KMS-11 (cell line): ENCODE data around the gene PKIG.

Experiments
- H2AFZ ChIP-seq: fragments of 200-600 bp; sonication (generic); 2 replicates; pipeline ENCODE4 v1.6.1; 2016; ENCODE audit warnings: antibody characterized with exemption, mixed run types, low read depth
- H3K27ac ChIP-seq: fragments of 200-600 bp; sonication (generic); 2 replicates; pipeline ENCODE4 v1.6.1; 2016; ENCODE audit warnings: mild to moderate bottlenecking, mixed run types
- H3K27me3 ChIP-seq: fragments of 200-600 bp; sonication (generic); 2 replicates; pipeline ENCODE4 v1.6.1; 2017; ENCODE audit warnings: mild to moderate bottlenecking, low read depth, mixed run types, moderate library complexity; ENCODE audit not compliant: insufficient read depth
- H3K36me3 ChIP-seq: fragments of 200-600 bp; sonication (generic); 2 replicates; pipeline ENCODE4 v1.6.1; 2017; ENCODE audit warnings: mild to moderate bottlenecking, mixed run types; ENCODE audit not compliant: insufficient read depth
- H3K4me1 ChIP-seq: fragments of 200-600 bp; sonication (generic); 2 replicates; pipeline ENCODE4 v1.6.1; 2016; ENCODE audit warnings: mild to moderate bottlenecking, low read depth, mixed run types; ENCODE audit not compliant: poor library complexity, severe bottlenecking
- H3K4me2 ChIP-seq: fragments of 200-600 bp; sonication (generic); 2 replicates; pipeline ENCODE4 v1.7.0; 2016; ENCODE audit warnings: mild to moderate bottlenecking, mixed run types
- H3K4me3 ChIP-seq: fragments of 200-600 bp; sonication (generic); IDR thresholded peaks from 2 replicates; pipeline ENCODE4 v1.6.1; 2017; ENCODE audit warnings: low read depth, low read length, mixed read lengths; ENCODE audit not compliant: insufficient read depth
- H3K79me2 ChIP-seq: fragments of 200-600 bp; sonication (generic); 2 replicates; pipeline ENCODE4 v1.6.1; 2016; ENCODE audit warnings: low read depth, mixed run types; ENCODE audit not compliant: insufficient read depth
- H3K9ac ChIP-seq: fragments of 200-600 bp; sonication (generic); 2 replicates; pipeline ENCODE4 v1.6.1; 2016; ENCODE audit warnings: mild to moderate bottlenecking, mixed run types
- H4K20me1 ChIP-seq: fragments of 200-600 bp; sonication (generic); 2 replicates; pipeline ENCODE4 v1.6.1; 2016; ENCODE audit warnings: mild to moderate bottlenecking, mixed run types; ENCODE audit not compliant: insufficient read depth
- CTCF ChIP-seq: fragments of 200-600 bp; sonication (generic); conservative IDR thresholded peaks from 2 replicates; pipeline ENCODE4 v1.6.1; 2017; ENCODE audit warnings: low read depth, mild to moderate bottlenecking, antibody characterized with exemption, low read length, moderate library complexity, mixed read lengths

Gene PKIG

GRCh38 chr20:44552050-44552449, 30.3 kb upstream of the PKIG start:
- H3K27me3 ChIP-seq = no peaks in the 10 kb centered on the region
- H2AFZ ChIP-seq = no peak overlapping the region
- no peaks in the 10 kb centered on the region for H4K20me1 ChIP-seq
- H3K9ac ChIP-seq = no peak overlapping the region
- H3K79me2 ChIP-seq = no peaks in the 10 kb centered on the region
- no peaks in the 10 kb centered on the region for H3K4me1 ChIP-seq
- H3K27ac ChIP-seq = no peak overlapping the region
- H3K36me3 ChIP-seq = no peaks in the 10 kb centered on the region
- no peak overlapping the region for H3K4me3 ChIP-seq
- TF ChIP-seq CTCF = no peak
- no peak overlapping the region for H3K4me2 ChIP-seq

- Histone ChIP-seq H3K27ac (no peak overlapping the region), H3K9ac (no peak overlapping the region), H2AFZ (no peak overlapping the region), H3K4me1 (no peaks in the 10 kb centered on the region), H3K36me3 (no peaks in the 10 kb centered on the region), H4K20me1 (no peaks in the 10 kb centered on the region), H3K27me3 (no peaks in the 10 kb centered on the region), H3K4me2 (no peak overlapping the region), H3K79me2 (no peaks in the 10 kb centered on the region), H3K4me3 (no peak overlapping the region)
- no peak for TF ChIP-seq CTCF
Observed at GRCh38 chr20:44552568-44552949, 29.8 kb upstream of the PKIG start.

GRCh38 chr20:44552950-44553908, 29.1 kb upstream of the PKIG start:
- Histone ChIP-seq H3K27ac (no peak overlapping the region), H4K20me1 (no peaks in the 10 kb centered on the region), H3K4me2 (no peak overlapping the region), H3K9ac (no peak overlapping the region), H3K79me2 (no peaks in the 10 kb centered on the region), H3K4me3 (no peak overlapping the region), H2AFZ (no peak overlapping the region), H3K4me1 (no peaks in the 10 kb centered on the region), H3K27me3 (no peaks in the 10 kb centered on the region; the same call in 1 of the 2 replicates), H3K36me3 (no peaks in the 10 kb centered on the region)
- no peak for TF ChIP-seq CTCF

- Histone ChIP-seq H3K27me3 (no peaks in the 10 kb centered on the region; the same call in 1 of the 2 replicates), H3K9ac (no peak overlapping the region), H3K4me3 (no peak overlapping the region), H3K79me2 (no peaks in the 10 kb centered on the region), H3K36me3 (no peaks in the 10 kb centered on the region), H3K4me2 (no peak overlapping the region), H3K4me1 (peaks cover 6% of the 10 kb centered on the region), H3K27ac (no peak overlapping the region), H4K20me1 (no peaks in the 10 kb centered on the region), H2AFZ (no peak overlapping the region)
- TF ChIP-seq CTCF = no peak
Observed at GRCh38 chr20:44559302-44559701, 23.1 kb upstream of the PKIG start.
